K562 (cell line): ENCODE results near the gene ZNF467. TPM values are rescaled to one million over a fixed set of nuclear protein-coding genes. Genes with fewer than 3 reads are reported as not detected.

Experiments
- ATAC-seq: fragments of 200-7000 bp; cut with Tn5 transposase; 3 replicates; pipeline ENCODE4 v1.9.1; 2020; ENCODE audit warnings: moderate library complexity
- BruUV-seq: library from RNA; stranded (reverse); fragments of 400-500 nt; replicated peaks from 2 replicates; lab custom pipeline; 2021; lab: Mats Ljungman, UMichigan
- CTCF ChIA-PET: fragments of 300-600 bp; formaldehyde crosslinking; extraction: SDS; loops from one replicate; lab custom pipeline; 2021; ENCODE audit warnings: low intra/inter-chr PET ratio; lab: Yijun Ruan, JAX
- POLR2A ChIA-PET: fragments of 300-600, 350-650 bp; sonication (Branson Sonifier 250); formaldehyde crosslinking; extraction: SDS; loops from one replicate; lab custom pipeline; 2021; ENCODE audit warnings: antibody characterized with exemption, inconsistent platforms; lab: Yijun Ruan, JAX
- DNase-seq, 4 experiments: peaks; one replicate each; pipeline versions ENCODE4 v3.0.0 to v3.0.0-alpha.2; 2011 to 2018; ENCODE audit warnings: low spot score in 3 of 4, mixed read lengths in 3 of 4; ENCODE audit errors: extremely low read depth in 1 of 4
- FAIRE-seq: peaks from 2 replicates; lab custom pipeline; 2011; peaks lifted over from hg19 to GRCh38; lab: Jason Lieb, UNC
- H2AFZ ChIP-seq: 2 replicates; pipeline ENCODE4 v1.6.0; 2011; ENCODE audit warnings: low read depth, low read length, control low read depth, inconsistent platforms
- H3K27ac ChIP-seq: fragments of 200-600 bp; 3 replicates; pipeline ENCODE4 v1.8.0; 2011; ENCODE audit warnings: low read depth, mild to moderate bottlenecking, control low read depth, inconsistent platforms, low read length, moderate library complexity, mixed read lengths; ENCODE audit errors: extremely low read depth
- H3K27me3 ChIP-seq, 2 experiments: fragments of 300-600 bp in 1 of 2; 2 replicates in 1 of 2; 3 replicates in 1 of 2; pipeline versions ENCODE4 v1.6.0 to v1.8.0; 2011; ENCODE audit warnings: inconsistent platforms in 2 of 2, low read length in 2 of 2, mild to moderate bottlenecking in 1 of 2, mixed read lengths in 1 of 2, moderate library complexity in 1 of 2; ENCODE audit not compliant: control insufficient read depth in 2 of 2, insufficient read depth in 2 of 2
- H3K36me3 ChIP-seq: fragments of 300-600 bp; 3 replicates; pipeline ENCODE4 v1.8.0; 2011; ENCODE audit warnings: mild to moderate bottlenecking, low read length, inconsistent platforms; ENCODE audit not compliant: control insufficient read depth, insufficient read depth
- H3K4me1 ChIP-seq, 2 experiments: fragments of 200-600 bp in 1 of 2; replicated peaks in 1 of 2; 2 replicates in 1 of 2; 3 replicates in 1 of 2; pipeline versions ENCODE4 v1.5.1 to v1.8.0; 2011; ENCODE audit warnings: inconsistent platforms in 2 of 2, low read length in 2 of 2, mild to moderate bottlenecking in 1 of 2, mixed read lengths in 1 of 2, moderate library complexity in 1 of 2; ENCODE audit not compliant: control insufficient read depth in 2 of 2, insufficient read depth in 2 of 2
- H3K4me2 ChIP-seq: 2 replicates; pipeline ENCODE4 v1.6.1; 2011; ENCODE audit warnings: low read length, control low read depth, inconsistent platforms, mixed read lengths; ENCODE audit not compliant: insufficient read depth
- H3K4me3 ChIP-seq: fragments of 200-600 bp; sonication (generic), shearing (Covaris generic); 2 replicates; pipeline ENCODE4 v1.5.1; 2016; ENCODE audit warnings: control low read depth, inconsistent platforms
- H3K79me2 ChIP-seq: fragments of 200-600 bp; 3 replicates; pipeline ENCODE4 v1.8.0; 2011; ENCODE audit warnings: low read length, inconsistent platforms; ENCODE audit not compliant: control insufficient read depth, insufficient read depth
- H3K9ac ChIP-seq, 2 experiments: 2 replicates each; pipeline versions ENCODE4 v1.6.0 to v1.6.1; 2011; ENCODE audit warnings: low read depth in 2 of 2, low read length in 2 of 2, control low read depth in 1 of 2, inconsistent platforms in 1 of 2, mild to moderate bottlenecking in 1 of 2, mixed read lengths in 1 of 2; ENCODE audit not compliant: insufficient read depth in 1 of 2
- H3K9me1 ChIP-seq: one replicate; pipeline ENCODE4 v1.6.0; 2011; ENCODE audit warnings: inconsistent platforms, mild to moderate bottlenecking, low read length, moderate library complexity; ENCODE audit not compliant: control insufficient read depth, insufficient read depth
- H3K9me3 ChIP-seq: replicated peaks from 2 replicates; pipeline ENCODE4 v1.5.1; 2011; ENCODE audit warnings: low read depth, low read length, inconsistent platforms; ENCODE audit not compliant: control insufficient read depth, insufficient read depth
- H4K20me1 ChIP-seq: replicated peaks from 2 replicates; pipeline ENCODE4 v1.6.1; 2011; ENCODE audit warnings: low read length, inconsistent platforms, mixed read lengths; ENCODE audit not compliant: control insufficient read depth, insufficient read depth
- CBX1 ChIP-seq: sonication (generic); IDR thresholded peaks from 2 replicates; pipeline ENCODE4 v1.6.1; 2016; ENCODE audit warnings: antibody characterized with exemption, low read depth, mild to moderate bottlenecking
- EWSR1 ChIP-seq: fragments of 450-650 bp; IDR thresholded peaks from 2 replicates; pipeline ENCODE4 v1.6.1; 2018; ENCODE audit warnings: borderline replicate concordance, mild to moderate bottlenecking, low read depth, moderate library complexity; ENCODE audit not compliant: partially characterized antibody
- GATA2 ChIP-seq: sonication (generic); formaldehyde crosslinking; IDR thresholded peaks from 2 replicates; pipeline ENCODE4 v1.4.0; 2020; ENCODE audit warnings: mild to moderate bottlenecking, missing genetic modification reagents
- HLTF ChIP-seq: fragments of 450-650 bp; IDR thresholded peaks from 2 replicates; pipeline ENCODE4 v1.6.1; 2016
- KDM1A ChIP-seq, 2 experiments: fragments of 450-650 bp; IDR thresholded peaks; 2 replicates each; pipeline ENCODE4 v1.6.1; 2016; ENCODE audit warnings: mild to moderate bottlenecking in 2 of 2
- NFIC ChIP-seq: fragments of 450-650 bp; IDR thresholded peaks from 2 replicates; pipeline ENCODE4 v1.6.1; 2017; ENCODE audit warnings: mild to moderate bottlenecking, inconsistent platforms
- NR1H2 ChIP-seq: sonication (generic); formaldehyde crosslinking; IDR thresholded peaks from 2 replicates; pipeline ENCODE4 v1.4.0; 2020; ENCODE audit warnings: mild to moderate bottlenecking, missing genetic modification reagents
- ZNF780A ChIP-seq: fragments of 250-450 bp; sonication (Bioruptor Pico); IDR thresholded peaks from 2 replicates; pipeline ENCODE4 v1.5.0; 2021; ENCODE audit warnings: mild to moderate bottlenecking
- WGBS: fragments of 100-300 bp; shearing (Covaris generic); methylation state at CpG from one replicate; pipeline ENCODE4 v1.1.6; 2016; ENCODE audit warnings: low coverage, mixed read lengths; ENCODE audit not compliant: insufficient coverage; ENCODE audit errors: missing lambda C conversion rate; 5-methylcytosine and 5-hydroxymethylcytosine counted together
- in situ Hi-C: fragments of 300-500 bp; cut with MboI; formaldehyde crosslinking; loops from 4 replicates; pipeline ENCODE4 v1.15.0; 2018; ENCODE audit warnings: inconsistent platforms, mixed read lengths
- intact Hi-C: fragments of 100-400 bp; cut with micrococcal nuclease; formaldehyde crosslinking; loops from 2 replicates; pipeline ENCODE4 v1.14.2; 2022
- polyA plus RNA-seq, 8 experiments: library from polyadenylated mRNA; depleted of rRNA in 4 of 8; stranded (reverse) in 5 of 8; unstranded in 3 of 8; fragments of >200 nt; fragmentation: Nextera tagmentation in 2 of 8; fragmentation: Illumina TruSeq in 1 of 8; extraction: Ambion mirVana in 2 of 8; extraction: Trizol in 1 of 8; gene quantifications; 2 replicates each; pipeline versions ENCODE4 v1.2.1 to v1.2.3, GENCODE V29; 2011 to 2014; ENCODE audit warnings: inconsistent platforms in 1 of 8, missing spikeins in 1 of 8
- total RNA-seq, 7 experiments: library from RNA; depleted of rRNA in 6 of 7; stranded (reverse); fragments of >200 nt in 6 of 7; fragmentation: Illumina TruSeq in 2 of 7; extraction: Trizol in 2 of 7; gene quantifications; 2 replicates each; pipeline versions ENCODE4 v1.2.1 to v1.2.3, GENCODE V29; 2011 to 2021; ENCODE audit warnings: low replicate concordance in 1 of 7
- TF ChIP-seq, protein P1 (sequence below): IDR thresholded peaks from 2 replicates; pipeline ENCODE4 v1.6.1; 2011; ENCODE audit warnings: borderline replicate concordance, low read depth, mild to moderate bottlenecking, moderate library complexity, low read length; ENCODE audit not compliant: insufficient read depth, poor library complexity, severe bottlenecking
- TF ChIP-seq, protein P2 (sequence below): fragments of 250-450 bp; sonication (Bioruptor Pico); IDR thresholded peaks from 2 replicates; pipeline ENCODE4 v1.9.0; 2021; ENCODE audit warnings: mild to moderate bottlenecking
- TF ChIP-seq, protein P3 (sequence below): IDR thresholded peaks from 2 replicates; pipeline ENCODE4 v1.6.1; 2012; ENCODE audit warnings: low read depth, low read length, improper control_type of control experiment, borderline replicate concordance
- TF ChIP-seq, protein P4 (sequence below), 2 experiments: fragments of 450-650 bp in 1 of 2; IDR thresholded peaks; 2 replicates each; pipeline ENCODE4 v1.6.1; 2011 to 2017; ENCODE audit warnings: low read depth in 2 of 2, antibody characterized with exemption in 1 of 2, borderline replicate concordance in 1 of 2, low read length in 1 of 2, mild to moderate bottlenecking in 1 of 2, mixed read lengths in 1 of 2; ENCODE audit not compliant: control insufficient read depth in 1 of 2
- TF ChIP-seq, protein P5 (sequence below), 3 experiments: IDR thresholded peaks in 2 of 3; conservative IDR thresholded peaks in 1 of 3; 2 replicates each; pipeline ENCODE4 v1.5.1; 2011 to 2012; ENCODE audit warnings: low read length in 3 of 3, mild to moderate bottlenecking in 3 of 3, control low read depth in 2 of 3, improper control_type of control experiment in 1 of 3, inconsistent platforms in 1 of 3, low read depth in 1 of 3, mixed read lengths in 1 of 3, moderate library complexity in 1 of 3; ENCODE audit not compliant: insufficient read depth in 2 of 3

The ZNF467 gene
- total and polyA plus RNA-seq, 9 of the 15 experiments (the other 6 are each of a cell fraction or from before 2014, with no cell fraction given) = 0.32 to 14.2 (median 1.7) TPM

DNA sequence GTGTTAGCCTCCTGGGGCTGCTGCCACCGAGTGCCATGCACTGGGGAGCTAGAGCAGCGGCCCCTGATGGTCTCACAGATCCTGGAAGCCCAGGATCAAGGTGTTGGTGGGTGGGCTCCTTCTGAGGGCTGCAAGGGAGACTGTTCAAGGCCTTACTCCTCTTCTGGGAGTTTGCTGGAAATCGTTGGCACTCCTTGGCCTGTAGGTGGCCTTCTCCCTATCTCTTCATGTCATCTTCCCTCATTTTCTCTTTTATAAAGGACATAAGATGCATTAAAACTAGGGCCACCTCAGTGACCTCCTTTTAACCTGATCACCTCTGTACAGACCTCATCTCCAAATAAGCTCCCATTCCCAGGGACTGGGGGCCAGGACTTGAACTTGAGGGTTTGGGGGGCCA lies 37.8 kb upstream of the ZNF467 start:
- 0% methylated on average over 3 of the region's 3 CpGs for WGBS
- Histone ChIP-seq H3K9me3 (no peaks in the 10 kb centered on the region), H2AFZ (no peak overlapping the region), H3K4me3 (no peak overlapping the region), H3K4me1 (peaks cover 3 to 57% of the 10 kb centered on the region in 2 experiments; a peak in 3 of 5 replicates), H4K20me1 (peaks cover 29% of the 10 kb centered on the region), H3K36me3 (no peaks in the 10 kb centered on the region), H3K79me2 (no peaks in the 10 kb centered on the region), H3K27me3 (peaks cover 7 to 76% of the 10 kb centered on the region in 2 experiments; a peak in 4 of 5 replicates), H3K9ac (peak overlapping the region in 1 of 2 experiments; percentile 42; a peak in 1 of 4 replicates), H3K4me2 (no peak overlapping the region), H3K27ac (no peak overlapping the region), H3K9me1 (peaks cover 4% of the 10 kb centered on the region)
- intact Hi-C loops = no loop called here
- FAIRE-seq (peak; percentile 77), DNase-seq (peak in 2 of 4 experiments; percentile 56), ATAC-seq (peak; percentile 38)
- in situ Hi-C loops = no loop called here
- no TSS peak for BruUV-seq
- CTCF ChIA-PET = no interaction called here
- POLR2A ChIA-PET = interaction anchor here (1.2 kb wide), 1 partner anchor 9 kb away, joined by 4 read pairs; no protein-coding TSS in a partner anchor
- TF ChIP-seq NR1H2 (no peak), CBX1 (no peak), HLTF (no peak), KDM1A (IDR thresholded peaks at IDR 0.05) (no peak), ZNF780A (CRISPR knock-in tag) (no peak), NFIC (no peak), EWSR1 (no peak), GATA2 (CRISPR knock-in tag) (peak; percentile 72)
- TF ChIP-seq, protein P1, sequence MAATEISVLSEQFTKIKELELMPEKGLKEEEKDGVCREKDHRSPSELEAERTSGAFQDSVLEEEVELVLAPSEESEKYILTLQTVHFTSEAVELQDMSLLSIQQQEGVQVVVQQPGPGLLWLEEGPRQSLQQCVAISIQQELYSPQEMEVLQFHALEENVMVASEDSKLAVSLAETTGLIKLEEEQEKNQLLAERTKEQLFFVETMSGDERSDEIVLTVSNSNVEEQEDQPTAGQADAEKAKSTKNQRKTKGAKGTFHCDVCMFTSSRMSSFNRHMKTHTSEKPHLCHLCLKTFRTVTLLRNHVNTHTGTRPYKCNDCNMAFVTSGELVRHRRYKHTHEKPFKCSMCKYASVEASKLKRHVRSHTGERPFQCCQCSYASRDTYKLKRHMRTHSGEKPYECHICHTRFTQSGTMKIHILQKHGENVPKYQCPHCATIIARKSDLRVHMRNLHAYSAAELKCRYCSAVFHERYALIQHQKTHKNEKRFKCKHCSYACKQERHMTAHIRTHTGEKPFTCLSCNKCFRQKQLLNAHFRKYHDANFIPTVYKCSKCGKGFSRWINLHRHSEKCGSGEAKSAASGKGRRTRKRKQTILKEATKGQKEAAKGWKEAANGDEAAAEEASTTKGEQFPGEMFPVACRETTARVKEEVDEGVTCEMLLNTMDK = peak; percentile 79
- TF ChIP-seq, protein P2, sequence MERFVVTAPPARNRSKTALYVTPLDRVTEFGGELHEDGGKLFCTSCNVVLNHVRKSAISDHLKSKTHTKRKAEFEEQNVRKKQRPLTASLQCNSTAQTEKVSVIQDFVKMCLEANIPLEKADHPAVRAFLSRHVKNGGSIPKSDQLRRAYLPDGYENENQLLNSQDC (CRISPR knock-in tag) = no peak
- TF ChIP-seq, protein P3, sequence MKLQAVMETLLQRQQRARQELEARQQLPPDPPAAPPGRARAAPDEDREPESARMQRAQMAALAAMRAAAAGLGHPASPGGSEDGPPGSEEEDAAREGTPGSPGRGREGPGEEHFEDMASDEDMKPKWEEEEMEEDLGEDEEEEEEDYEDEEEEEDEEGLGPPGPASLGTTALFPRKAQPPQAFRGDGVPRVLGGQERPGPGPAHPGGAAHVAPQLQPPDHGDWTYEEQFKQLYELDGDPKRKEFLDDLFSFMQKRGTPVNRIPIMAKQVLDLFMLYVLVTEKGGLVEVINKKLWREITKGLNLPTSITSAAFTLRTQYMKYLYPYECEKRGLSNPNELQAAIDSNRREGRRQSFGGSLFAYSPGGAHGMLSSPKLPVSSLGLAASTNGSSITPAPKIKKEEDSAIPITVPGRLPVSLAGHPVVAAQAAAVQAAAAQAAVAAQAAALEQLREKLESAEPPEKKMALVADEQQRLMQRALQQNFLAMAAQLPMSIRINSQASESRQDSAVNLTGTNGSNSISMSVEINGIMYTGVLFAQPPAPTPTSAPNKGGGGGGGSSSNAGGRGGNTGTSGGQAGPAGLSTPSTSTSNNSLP = no peak
- TF ChIP-seq, protein P4, sequence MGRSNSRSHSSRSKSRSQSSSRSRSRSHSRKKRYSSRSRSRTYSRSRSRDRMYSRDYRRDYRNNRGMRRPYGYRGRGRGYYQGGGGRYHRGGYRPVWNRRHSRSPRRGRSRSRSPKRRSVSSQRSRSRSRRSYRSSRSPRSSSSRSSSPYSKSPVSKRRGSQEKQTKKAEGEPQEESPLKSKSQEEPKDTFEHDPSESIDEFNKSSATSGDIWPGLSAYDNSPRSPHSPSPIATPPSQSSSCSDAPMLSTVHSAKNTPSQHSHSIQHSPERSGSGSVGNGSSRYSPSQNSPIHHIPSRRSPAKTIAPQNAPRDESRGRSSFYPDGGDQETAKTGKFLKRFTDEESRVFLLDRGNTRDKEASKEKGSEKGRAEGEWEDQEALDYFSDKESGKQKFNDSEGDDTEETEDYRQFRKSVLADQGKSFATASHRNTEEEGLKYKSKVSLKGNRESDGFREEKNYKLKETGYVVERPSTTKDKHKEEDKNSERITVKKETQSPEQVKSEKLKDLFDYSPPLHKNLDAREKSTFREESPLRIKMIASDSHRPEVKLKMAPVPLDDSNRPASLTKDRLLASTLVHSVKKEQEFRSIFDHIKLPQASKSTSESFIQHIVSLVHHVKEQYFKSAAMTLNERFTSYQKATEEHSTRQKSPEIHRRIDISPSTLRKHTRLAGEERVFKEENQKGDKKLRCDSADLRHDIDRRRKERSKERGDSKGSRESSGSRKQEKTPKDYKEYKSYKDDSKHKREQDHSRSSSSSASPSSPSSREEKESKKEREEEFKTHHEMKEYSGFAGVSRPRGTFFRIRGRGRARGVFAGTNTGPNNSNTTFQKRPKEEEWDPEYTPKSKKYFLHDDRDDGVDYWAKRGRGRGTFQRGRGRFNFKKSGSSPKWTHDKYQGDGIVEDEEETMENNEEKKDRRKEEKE (IDR thresholded peaks at IDR 0.05; ENCODE audit: borderline replicate concordance in 1 of 2, control insufficient read depth in 1 of 2, low read depth in 2 of 2, low read length in 1 of 2) = no peak
- TF ChIP-seq, protein P5, sequence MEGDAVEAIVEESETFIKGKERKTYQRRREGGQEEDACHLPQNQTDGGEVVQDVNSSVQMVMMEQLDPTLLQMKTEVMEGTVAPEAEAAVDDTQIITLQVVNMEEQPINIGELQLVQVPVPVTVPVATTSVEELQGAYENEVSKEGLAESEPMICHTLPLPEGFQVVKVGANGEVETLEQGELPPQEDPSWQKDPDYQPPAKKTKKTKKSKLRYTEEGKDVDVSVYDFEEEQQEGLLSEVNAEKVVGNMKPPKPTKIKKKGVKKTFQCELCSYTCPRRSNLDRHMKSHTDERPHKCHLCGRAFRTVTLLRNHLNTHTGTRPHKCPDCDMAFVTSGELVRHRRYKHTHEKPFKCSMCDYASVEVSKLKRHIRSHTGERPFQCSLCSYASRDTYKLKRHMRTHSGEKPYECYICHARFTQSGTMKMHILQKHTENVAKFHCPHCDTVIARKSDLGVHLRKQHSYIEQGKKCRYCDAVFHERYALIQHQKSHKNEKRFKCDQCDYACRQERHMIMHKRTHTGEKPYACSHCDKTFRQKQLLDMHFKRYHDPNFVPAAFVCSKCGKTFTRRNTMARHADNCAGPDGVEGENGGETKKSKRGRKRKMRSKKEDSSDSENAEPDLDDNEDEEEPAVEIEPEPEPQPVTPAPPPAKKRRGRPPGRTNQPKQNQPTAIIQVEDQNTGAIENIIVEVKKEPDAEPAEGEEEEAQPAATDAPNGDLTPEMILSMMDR (IDR thresholded peaks at IDR 0.05 in 2 of 3, conservative IDR thresholded peaks at IDR 0.05 in 1 of 3; ENCODE audit: insufficient read depth in 2 of 3, low read depth in 1 of 3, low read length in 3 of 3) = peak; percentile 45 to 62 (median 51)
